ENCODE results near the gene PREP.

DNA sequence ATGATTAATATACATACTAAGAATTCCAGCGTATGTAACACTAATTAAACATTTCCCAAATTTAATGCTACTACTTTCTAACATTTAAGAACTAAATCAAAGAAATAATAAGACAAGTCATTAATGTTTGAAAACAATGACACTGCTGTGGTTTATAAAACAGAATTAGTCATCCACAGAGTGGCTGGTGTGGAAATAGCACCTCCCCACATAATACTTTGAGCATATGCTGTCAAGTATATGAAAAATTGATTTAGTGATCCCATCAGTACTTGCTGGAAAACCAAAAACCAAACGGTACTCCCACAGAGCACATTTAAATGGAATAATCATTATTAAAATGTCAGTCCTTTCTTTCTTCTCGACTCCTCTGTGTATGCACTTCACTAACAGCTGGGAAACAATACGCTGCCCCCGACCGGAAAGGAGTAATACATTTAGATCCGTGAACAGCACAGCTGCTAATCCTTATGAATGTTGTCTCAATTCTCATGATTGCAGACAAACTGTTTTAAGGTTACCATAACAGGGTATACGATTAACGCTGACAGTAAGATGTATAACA is 78.4 kb downstream of the PREP start:
- TF ChIP-seq, protein P1, sequence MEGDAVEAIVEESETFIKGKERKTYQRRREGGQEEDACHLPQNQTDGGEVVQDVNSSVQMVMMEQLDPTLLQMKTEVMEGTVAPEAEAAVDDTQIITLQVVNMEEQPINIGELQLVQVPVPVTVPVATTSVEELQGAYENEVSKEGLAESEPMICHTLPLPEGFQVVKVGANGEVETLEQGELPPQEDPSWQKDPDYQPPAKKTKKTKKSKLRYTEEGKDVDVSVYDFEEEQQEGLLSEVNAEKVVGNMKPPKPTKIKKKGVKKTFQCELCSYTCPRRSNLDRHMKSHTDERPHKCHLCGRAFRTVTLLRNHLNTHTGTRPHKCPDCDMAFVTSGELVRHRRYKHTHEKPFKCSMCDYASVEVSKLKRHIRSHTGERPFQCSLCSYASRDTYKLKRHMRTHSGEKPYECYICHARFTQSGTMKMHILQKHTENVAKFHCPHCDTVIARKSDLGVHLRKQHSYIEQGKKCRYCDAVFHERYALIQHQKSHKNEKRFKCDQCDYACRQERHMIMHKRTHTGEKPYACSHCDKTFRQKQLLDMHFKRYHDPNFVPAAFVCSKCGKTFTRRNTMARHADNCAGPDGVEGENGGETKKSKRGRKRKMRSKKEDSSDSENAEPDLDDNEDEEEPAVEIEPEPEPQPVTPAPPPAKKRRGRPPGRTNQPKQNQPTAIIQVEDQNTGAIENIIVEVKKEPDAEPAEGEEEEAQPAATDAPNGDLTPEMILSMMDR (IDR thresholded peaks at IDR 0.05; ENCODE audit: insufficient read depth, low read length, poor library complexity, severe bottlenecking), result no peak
- no peak for TF ChIP-seq EZH2phosphoT487 (conservative IDR thresholded peaks at IDR 0.05; ENCODE audit: low read length)
